Epithelial cell of proximal tubule (primary cell): ENCODE results near the gene LMO2. TPM values are rescaled to one million over a fixed set of nuclear protein-coding genes. Genes with fewer than 3 reads are reported as not detected.

ENCODE experiments used
- DNase-seq: peaks from one replicate; pipeline ENCODE4 v3.0.0-alpha.2; 2011; ENCODE audit warnings: low read depth
- H3K4me3 ChIP-seq: 2 replicates; pipeline ENCODE4 v1.5.1; 2011; ENCODE audit warnings: low read depth, mild to moderate bottlenecking, low read length
- CTCF ChIP-seq: conservative IDR thresholded peaks from 2 replicates; pipeline ENCODE4 v1.5.1; 2012; ENCODE audit warnings: low read depth, mild to moderate bottlenecking, low read length
- total RNA-seq: library from RNA; depleted of rRNA; stranded (reverse); fragments of >200 nt; gene quantifications from 2 replicates; pipeline ENCODE4 v1.2.3, GENCODE V29; 2015

LMO2 gene
- total RNA-seq, 1 donor from 2014 or later: 1.5 TPM

GRCh38 chr11:33897761-33898375, 6.0 kb upstream of the LMO2 start:
- no peak for DNase-seq
- no peak for TF ChIP-seq CTCF

GRCh38 chr11:33896911-33897310, 5.0 kb upstream of the LMO2 start:
- H3K4me3 ChIP-seq: no peak overlapping the region
- no peak for DNase-seq
- TF ChIP-seq CTCF: no peak

More at GRCh38 chr11:33897761-33898375, 6.0 kb upstream of the LMO2 start:
- no peak overlapping the region for H3K4me3 ChIP-seq

GRCh38 chr11:33895752-33896137, 3.9 kb upstream of the LMO2 start:
- TF ChIP-seq CTCF: no peak
- no peak for DNase-seq
- H3K4me3 ChIP-seq: no peak overlapping the region

GRCh38 chr11:33894398-33894746, 2.5 kb upstream of the LMO2 start:
- no peak overlapping the region for H3K4me3 ChIP-seq
- no peak for TF ChIP-seq CTCF
- no peak for DNase-seq

- no peak for DNase-seq
- no peak for TF ChIP-seq CTCF
- no peak overlapping the region for H3K4me3 ChIP-seq
These were observed 2.0 kb upstream of the LMO2 start for GRCh38 chr11:33893711-33894397.

GRCh38 chr11:33892906-33893594, 1.2 kb upstream of the LMO2 start:
- DNase-seq: no peak
- no peak overlapping the region for H3K4me3 ChIP-seq
- TF ChIP-seq CTCF: no peak
